Measurements from ENCODE around the gene GRM4.
A peak's percentile ranks its signal among the peaks of the same experiment; 100 is the strongest.

Gene GRM4

DNA sequence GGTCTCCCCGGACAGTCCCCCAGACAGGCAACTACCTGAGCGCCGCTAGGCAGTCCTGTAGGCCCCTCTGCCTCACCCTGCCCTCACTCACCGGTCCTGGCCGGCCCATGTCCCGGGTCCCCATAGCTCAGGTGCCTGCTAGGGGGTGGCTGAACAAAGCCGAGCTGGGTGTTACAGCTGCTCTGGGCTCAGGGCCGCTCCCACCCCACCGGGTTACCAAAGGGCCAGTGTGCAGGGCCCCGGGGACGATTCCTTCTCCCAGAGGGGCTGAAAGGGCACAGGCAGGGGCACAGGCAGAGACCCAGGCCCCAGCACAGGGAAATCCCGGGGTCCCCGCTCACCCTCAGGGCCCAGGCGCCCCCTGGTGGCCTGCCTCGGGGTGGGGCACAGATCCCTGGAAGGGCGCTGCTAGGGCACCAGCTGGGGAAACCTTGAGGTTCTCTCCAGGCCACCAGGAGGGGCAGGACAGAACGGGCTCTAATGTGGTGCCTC is 118.4 kb downstream of the GRM4 start:
- TF ChIP-seq GATA2 (IDR thresholded peaks at IDR 0.05; ENCODE audit: low read depth, low read length), result no peak
- TF ChIP-seq GATA3 (IDR thresholded peaks at IDR 0.05; ENCODE audit: low read depth, low read length), result no peak

DNA sequence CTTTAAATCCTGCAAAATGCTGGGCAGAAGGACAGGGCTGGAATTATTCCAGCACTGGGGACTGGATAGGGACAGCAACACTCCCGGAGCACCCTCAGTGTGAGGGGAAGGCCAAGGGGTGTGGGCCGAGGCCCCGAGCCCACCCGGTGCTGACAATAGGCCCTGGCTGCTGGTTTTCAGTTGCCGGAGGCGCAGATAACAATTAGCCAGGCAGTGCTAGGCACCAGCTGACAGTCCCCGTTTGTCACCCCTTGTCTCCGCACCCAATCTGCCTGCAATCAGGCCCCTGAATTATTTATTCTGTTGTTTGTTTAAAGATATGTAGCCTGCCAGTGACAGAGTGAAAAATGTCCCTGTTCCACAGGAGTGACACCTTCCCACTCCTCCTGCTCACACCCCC is 120.0 kb downstream of the GRM4 start:
- TF ChIP-seq GATA2 (IDR thresholded peaks at IDR 0.05; ENCODE audit: low read depth, low read length), result peak; percentile 95
- no peak for TF ChIP-seq GATA3 (IDR thresholded peaks at IDR 0.05; ENCODE audit: low read depth, low read length)

DNA sequence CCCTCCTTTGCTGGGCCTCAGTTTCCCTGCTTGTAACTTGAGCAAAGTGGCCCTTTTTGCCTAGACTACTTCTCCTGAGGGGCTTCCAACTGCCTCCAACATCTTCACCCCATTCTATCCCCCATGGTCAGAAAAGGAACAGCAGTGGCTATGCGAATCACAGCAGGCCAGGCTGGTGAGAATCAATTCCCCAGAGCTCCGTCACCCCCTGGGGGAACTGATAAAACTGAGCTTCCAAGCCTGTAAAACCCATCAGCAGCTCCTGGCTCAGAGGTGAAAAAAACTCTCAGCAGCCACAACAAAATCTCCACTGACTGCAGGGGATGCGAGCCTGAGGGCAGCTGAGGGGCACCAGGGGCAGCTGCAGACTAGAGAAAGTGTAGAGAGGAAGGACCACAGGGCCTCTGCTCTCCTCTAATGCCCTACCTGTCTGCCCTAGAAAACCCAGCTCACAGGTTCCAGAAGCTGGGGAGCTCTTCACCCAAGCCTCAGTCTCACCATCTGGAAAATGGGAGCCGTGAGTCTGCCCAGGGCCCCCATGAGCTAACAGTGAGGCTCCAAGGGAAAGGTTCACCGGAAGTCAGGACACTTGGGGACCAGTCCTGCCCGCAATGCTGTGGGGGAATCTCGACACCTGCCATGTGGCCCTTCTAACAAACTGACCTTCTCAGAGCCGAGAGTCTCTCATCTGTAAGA is 120.6 kb downstream of the GRM4 start:
- TF ChIP-seq GATA3 (IDR thresholded peaks at IDR 0.05; ENCODE audit: low read depth, low read length), result no peak
- no peak for TF ChIP-seq GATA2 (IDR thresholded peaks at IDR 0.05; ENCODE audit: low read depth, low read length)

DNA sequence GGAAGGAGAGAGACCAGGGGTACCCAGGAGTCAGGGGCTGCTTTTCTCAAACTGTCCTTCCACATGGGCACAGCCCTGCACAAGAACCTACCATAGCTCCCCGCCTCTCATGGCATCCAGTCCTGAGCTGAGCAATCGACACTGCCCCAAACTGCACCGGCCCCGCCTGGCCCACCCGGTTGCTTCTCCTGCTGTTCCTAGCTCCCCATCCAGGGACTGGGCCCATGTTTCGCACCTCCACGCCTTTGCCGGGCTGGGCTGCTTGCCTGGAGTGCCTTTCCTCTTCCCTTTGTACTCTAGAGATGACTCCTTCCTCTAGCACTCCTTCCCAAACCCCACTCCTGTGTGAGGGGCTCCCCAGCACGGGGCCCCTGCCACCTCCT is 123.0 kb downstream of the GRM4 start:
- TF ChIP-seq GATA3 (IDR thresholded peaks at IDR 0.05; ENCODE audit: low read depth, low read length) (no peak), GATA2 (IDR thresholded peaks at IDR 0.05; ENCODE audit: low read depth, low read length) (no peak)

DNA sequence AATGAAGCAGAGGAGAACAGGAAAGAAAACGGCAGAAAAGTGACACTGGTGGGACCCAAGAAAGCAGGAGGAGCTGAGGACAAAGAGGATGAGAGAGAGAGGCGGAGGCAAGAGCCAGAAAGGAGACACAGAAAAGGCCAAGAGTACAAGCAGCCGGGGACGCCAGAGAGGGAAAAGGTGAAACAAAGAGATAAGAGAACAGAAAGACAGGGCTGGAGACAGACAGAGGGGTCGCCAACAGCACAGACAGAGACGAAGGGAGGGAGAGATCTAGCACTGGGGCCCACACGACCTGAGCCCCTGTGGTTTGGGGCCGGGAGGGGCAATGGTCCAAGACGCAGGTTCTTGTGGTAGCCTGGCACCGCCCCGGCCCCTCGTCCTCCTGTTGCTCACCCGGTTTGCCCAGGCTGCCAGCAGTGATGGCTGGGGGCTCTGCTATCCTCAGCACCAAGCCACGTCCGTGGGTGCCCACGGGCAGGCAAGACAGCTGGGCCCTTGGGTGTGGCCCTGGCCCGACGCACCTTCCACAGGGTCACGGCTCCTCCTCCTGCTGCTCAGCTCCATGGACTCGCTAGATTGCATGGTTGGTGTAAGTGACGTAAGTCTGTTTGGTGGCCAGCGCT is 123.5 kb downstream of the GRM4 start:
- TF ChIP-seq GATA2 (IDR thresholded peaks at IDR 0.05; ENCODE audit: low read depth, low read length) (no peak), GATA3 (IDR thresholded peaks at IDR 0.05; ENCODE audit: low read depth, low read length) (no peak)

- TF ChIP-seq GATA2 (IDR thresholded peaks at IDR 0.05; ENCODE audit: low read depth, low read length), result no peak
- TF ChIP-seq GATA3 (IDR thresholded peaks at IDR 0.05; ENCODE audit: low read depth, low read length), result no peak
These were observed 124.2 kb downstream of the GRM4 start for GRCh38 chr6:34021554-34022190.

GRCh38 chr6:34020807-34021553 is 124.9 kb downstream of the GRM4 start:
- TF ChIP-seq GATA3 (IDR thresholded peaks at IDR 0.05; ENCODE audit: low read depth, low read length), result no peak
- TF ChIP-seq GATA2 (IDR thresholded peaks at IDR 0.05; ENCODE audit: low read depth, low read length), result no peak

- TF ChIP-seq GATA3 (IDR thresholded peaks at IDR 0.05; ENCODE audit: low read depth, low read length) (no peak), GATA2 (IDR thresholded peaks at IDR 0.05; ENCODE audit: low read depth, low read length) (no peak)
These were observed 125.6 kb downstream of the GRM4 start for GRCh38 chr6:34020278-34020677.

GRCh38 chr6:34018961-34019606 is 126.8 kb downstream of the GRM4 start:
- TF ChIP-seq GATA3 (IDR thresholded peaks at IDR 0.05; ENCODE audit: low read depth, low read length) (no peak), GATA2 (IDR thresholded peaks at IDR 0.05; ENCODE audit: low read depth, low read length) (no peak)

GRCh38 chr6:34018026-34018425 is 127.9 kb downstream of the GRM4 start:
- TF ChIP-seq GATA3 (IDR thresholded peaks at IDR 0.05; ENCODE audit: low read depth, low read length) (no peak), GATA2 (IDR thresholded peaks at IDR 0.05; ENCODE audit: low read depth, low read length) (no peak)

DNA sequence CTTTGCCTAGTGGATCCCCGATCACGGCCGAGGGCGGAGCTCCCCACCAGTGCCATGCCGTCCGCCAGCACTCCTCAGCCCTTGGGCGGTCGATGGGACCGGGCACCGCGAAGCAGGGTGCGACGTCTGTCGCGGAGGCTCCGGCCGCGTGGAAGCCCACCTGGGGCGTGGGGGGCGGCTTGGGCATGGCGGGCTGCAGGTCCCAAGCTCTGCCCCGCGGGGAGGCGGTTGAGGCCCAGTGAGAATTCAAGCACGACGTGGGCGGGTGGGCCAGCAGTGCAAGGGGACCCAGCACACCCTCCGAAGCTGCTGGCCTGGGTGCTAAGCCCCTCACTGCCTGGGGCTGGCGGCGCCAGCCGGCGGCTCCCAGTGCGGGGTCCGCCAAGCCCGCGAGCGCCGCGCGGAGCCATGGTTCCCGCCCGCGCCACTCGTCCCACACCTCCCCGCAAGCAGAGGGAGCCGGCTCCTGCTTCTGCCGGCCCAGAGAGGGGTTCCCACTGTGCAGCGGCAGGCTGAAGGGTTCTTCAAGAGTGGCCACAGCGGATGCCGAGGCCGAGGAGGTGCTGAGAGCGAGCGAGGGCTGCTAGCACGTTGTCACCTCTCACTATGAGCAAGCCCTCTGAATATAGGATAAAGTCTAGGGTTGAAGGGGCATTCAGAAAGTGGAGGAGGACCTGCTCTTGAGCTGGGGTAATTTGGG is 128.6 kb downstream of the GRM4 start:
- TF ChIP-seq GATA3 (IDR thresholded peaks at IDR 0.05; ENCODE audit: low read depth, low read length) (no peak), GATA2 (IDR thresholded peaks at IDR 0.05; ENCODE audit: low read depth, low read length) (no peak)

- TF ChIP-seq GATA3 (IDR thresholded peaks at IDR 0.05; ENCODE audit: low read depth, low read length), result no peak
These were observed 130.3 kb downstream of the GRM4 start for GRCh38 chr6:34015586-34015985.

DNA sequence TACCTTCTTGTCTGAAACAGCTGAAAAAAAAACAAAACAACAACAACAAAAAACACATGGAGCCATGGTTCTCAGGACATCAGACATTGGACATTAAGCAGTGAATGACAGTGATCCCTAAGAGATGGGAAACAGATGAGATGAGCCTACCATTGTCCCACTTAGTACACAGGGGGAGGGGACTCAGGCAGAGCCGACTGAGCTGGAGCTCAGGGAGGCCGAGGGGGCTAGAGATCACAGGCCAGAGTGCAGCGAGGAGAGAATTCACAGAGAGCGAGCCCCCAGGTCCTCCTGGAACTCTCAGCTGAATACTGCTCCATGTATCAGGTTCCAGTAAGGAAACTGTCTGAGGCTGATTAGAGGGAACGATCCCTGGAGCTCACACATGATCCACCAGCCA is 134.6 kb downstream of the GRM4 start:
- TF ChIP-seq GATA3 (IDR thresholded peaks at IDR 0.05; ENCODE audit: low read depth, low read length), result no peak
- TF ChIP-seq GATA2 (IDR thresholded peaks at IDR 0.05; ENCODE audit: low read depth, low read length), result no peak
